Right lung (tissue), 5 donors: ENCODE results near the gene CDC42BPA. TPM values are rescaled to one million over a fixed set of nuclear protein-coding genes. Genes with fewer than 3 reads are reported as not detected.

Experiments used
- DNase-seq, 2 donors: peaks; one replicate each; pipeline ENCODE4 v3.0.0-alpha.2; 2013
- polyA plus RNA-seq, 5 donors: library from polyadenylated mRNA; unstranded; fragments of 120-200 nt; gene quantifications; one replicate each; pipeline versions ENCODE4 v1.2.1 to v1.2.3, GENCODE V29; 2013; ENCODE audit warnings: inconsistent platforms in 1 of 5, low replicate concordance in 1 of 5; ENCODE audit not compliant: insufficient read length in 5 of 5, insufficient read depth in 1 of 5

Gene CDC42BPA
- polyA plus RNA-seq, 5 donors, result 31.8 to 45.8 (median 42.7) TPM

- no peak for DNase-seq
Measured at GRCh38 chr1:226982451-226983177, 335.7 kb downstream of the CDC42BPA start.

GRCh38 chr1:226981838-226982237 is 336.5 kb downstream of the CDC42BPA start:
- no peak for DNase-seq

- no peak for DNase-seq
Measured at GRCh38 chr1:226981386-226981817, 336.9 kb downstream of the CDC42BPA start.

GRCh38 chr1:226980565-226981385 is 337.5 kb downstream of the CDC42BPA start:
- no peak for DNase-seq

- DNase-seq, result no peak
Measured at GRCh38 chr1:226980122-226980560, 338.2 kb downstream of the CDC42BPA start.

- DNase-seq, result no peak
Measured at GRCh38 chr1:226979517-226980121, 338.7 kb downstream of the CDC42BPA start.

GRCh38 chr1:226979115-226979516 is 339.2 kb downstream of the CDC42BPA start:
- no peak for DNase-seq

- no peak for DNase-seq
Measured at GRCh38 chr1:226978432-226979114, 339.7 kb downstream of the CDC42BPA start.

GRCh38 chr1:226977643-226978431 is 340.5 kb downstream of the CDC42BPA start:
- no peak for DNase-seq

- DNase-seq, result no peak
Measured at GRCh38 chr1:226976978-226977642, 341.2 kb downstream of the CDC42BPA start.

- DNase-seq, result no peak
Measured at GRCh38 chr1:226976276-226976977, 341.9 kb downstream of the CDC42BPA start.

- DNase-seq, result no peak
Measured at GRCh38 chr1:226975259-226976250, 342.7 kb downstream of the CDC42BPA start.

- no peak for DNase-seq
Measured at GRCh38 chr1:226974544-226975258, 343.6 kb downstream of the CDC42BPA start.

GRCh38 chr1:226973898-226974543 is 344.3 kb downstream of the CDC42BPA start:
- DNase-seq, result no peak

- no peak for DNase-seq
Measured at GRCh38 chr1:226973371-226973897, 344.9 kb downstream of the CDC42BPA start.

- no peak for DNase-seq
Measured at GRCh38 chr1:226972931-226973330, 345.4 kb downstream of the CDC42BPA start.

- no peak for DNase-seq
Measured at GRCh38 chr1:226971765-226972164, 346.5 kb downstream of the CDC42BPA start.
